GM23338 (cell line): ENCODE data around the gene DBH. TPM values are rescaled to one million over a fixed set of nuclear protein-coding genes. Genes with fewer than 3 reads are reported as not detected.

Source experiments
- ATAC-seq: fragments of 200-7000 bp; cut with Tn5 transposase; 3 replicates; pipeline ENCODE4 v1.9.1; 2020
- DNase-seq: peaks from one replicate; pipeline ENCODE4 v3.0.0-alpha.2; 2015; ENCODE audit warnings: low spot score
- H2AFZ ChIP-seq: fragments of 200-600 bp; sonication (generic); 2 replicates; pipeline ENCODE4 v1.8.0; 2016; ENCODE audit warnings: antibody characterized with exemption, mild to moderate bottlenecking, moderate library complexity
- H3F3A ChIP-seq: fragments of 200-600 bp; sonication (generic); replicated peaks from 2 replicates; pipeline ENCODE4 v1.8.0; 2017; ENCODE audit warnings: antibody characterized with exemption, mixed run types, low read depth
- H3K27ac ChIP-seq: fragments of 200-600 bp; sonication (generic); 2 replicates; pipeline ENCODE4 v1.6.1; 2016; ENCODE audit warnings: low read depth
- H3K27me3 ChIP-seq: fragments of 200-600 bp; sonication (generic); 2 replicates; pipeline ENCODE4 v1.8.0; 2016; ENCODE audit warnings: mild to moderate bottlenecking, mixed run types, moderate library complexity; ENCODE audit not compliant: insufficient read depth
- H3K36me3 ChIP-seq: fragments of 200-600 bp; sonication (generic); 2 replicates; pipeline ENCODE4 v1.8.0; 2016; ENCODE audit warnings: mild to moderate bottlenecking; ENCODE audit not compliant: insufficient read depth
- H3K4me1 ChIP-seq: fragments of 200-600 bp; sonication (generic); 2 replicates; pipeline ENCODE4 v1.8.0; 2016; ENCODE audit warnings: mild to moderate bottlenecking, moderate library complexity; ENCODE audit not compliant: insufficient read depth
- H3K4me2 ChIP-seq: fragments of 200-600 bp; sonication (generic); 2 replicates; pipeline ENCODE4 v1.7.1; 2017; ENCODE audit warnings: mixed run types
- H3K4me3 ChIP-seq: fragments of 200-600 bp; sonication (generic); 2 replicates; pipeline ENCODE4 v1.6.1; 2016; ENCODE audit warnings: mixed run types
- H3K79me2 ChIP-seq: fragments of 200-600 bp; sonication (generic); replicated peaks from 2 replicates; pipeline ENCODE4 v1.8.0; 2017; ENCODE audit warnings: mild to moderate bottlenecking; ENCODE audit not compliant: insufficient read depth
- H3K9me2 ChIP-seq: fragments of 200-600 bp; sonication (generic); 2 replicates; pipeline ENCODE4 v1.8.0; 2017; ENCODE audit not compliant: insufficient read depth
- H4K20me1 ChIP-seq: fragments of 200-600 bp; sonication (generic); replicated peaks from 2 replicates; pipeline ENCODE4 v1.8.0; 2017; ENCODE audit warnings: mild to moderate bottlenecking; ENCODE audit not compliant: insufficient read depth
- H3K27ac Mint-ChIP-seq: 2 replicates; pipeline ENCODE4 v1.8.0; 2020; ENCODE audit warnings: inconsistent platforms, mild to moderate bottlenecking, moderate library complexity, mixed read lengths
- H3K27me3 Mint-ChIP-seq: 3 replicates; pipeline ENCODE4 v1.8.0; 2022; ENCODE audit warnings: low read depth, mild to moderate bottlenecking, moderate library complexity, mixed read lengths, inconsistent platforms; ENCODE audit not compliant: insufficient read depth, poor library complexity
- H3K36me3 Mint-ChIP-seq: 3 replicates; pipeline ENCODE4 v1.8.0; 2021; ENCODE audit warnings: low read depth, mild to moderate bottlenecking, inconsistent platforms, moderate library complexity, mixed read lengths
- H3K4me1 Mint-ChIP-seq: 3 replicates; pipeline ENCODE4 v1.8.0; 2020; ENCODE audit warnings: mild to moderate bottlenecking, inconsistent platforms, mixed read lengths
- H3K4me3 Mint-ChIP-seq: 3 replicates; pipeline ENCODE4 v1.8.0; 2021; ENCODE audit warnings: moderate library complexity, mild to moderate bottlenecking, inconsistent platforms, mixed read lengths
- H3K9me3 Mint-ChIP-seq: 3 replicates; pipeline ENCODE4 v1.8.0; 2020; ENCODE audit warnings: moderate library complexity, mild to moderate bottlenecking, inconsistent platforms, mixed read lengths
- CREB1 ChIP-seq: fragments of 250-450 bp; sonication (Bioruptor Pico); IDR thresholded peaks from 2 replicates; pipeline ENCODE4 v1.5.0; 2020; ENCODE audit warnings: low read depth, mild to moderate bottlenecking, moderate library complexity
- EZH2 ChIP-seq: fragments of 200-600 bp; sonication (generic); IDR thresholded peaks from one replicate; pipeline ENCODE4 v1.8.0; 2017; ENCODE audit warnings: antibody characterized with exemption, mild to moderate bottlenecking, low read depth; ENCODE audit not compliant: unreplicated experiment
- EZH2phosphoT487 ChIP-seq: fragments of 200-600 bp; sonication (generic); IDR thresholded peaks from one replicate; pipeline ENCODE4 v1.8.1; 2018; ENCODE audit warnings: antibody characterized with exemption; ENCODE audit not compliant: unreplicated experiment
- JUNB ChIP-seq: IDR thresholded peaks from one replicate; pipeline ENCODE4 v1.6.1; 2016; ENCODE audit warnings: antibody characterized with exemption; ENCODE audit not compliant: unreplicated experiment
- NANOG ChIP-seq: IDR thresholded peaks from 2 replicates; pipeline ENCODE4 v1.6.1; 2016; ENCODE audit warnings: antibody characterized with exemption, borderline replicate concordance
- polyA plus RNA-seq: library from polyadenylated mRNA; unstranded; fragments of >200 nt; fragmentation: Nextera tagmentation; extraction: Ambion mirVana; gene quantifications from 2 replicates; pipeline ENCODE4 v1.2.1, GENCODE V29; 2016
- total RNA-seq: library from RNA; depleted of rRNA; stranded (reverse); fragments of >200 nt; shearing (Covaris generic); gene quantifications from 2 replicates; pipeline ENCODE4 v1.2.3, GENCODE V29; 2014
- TF ChIP-seq, protein P1 (sequence below), 2 experiments: fragments of 200-600 bp in 1 of 2; sonication (generic) in 1 of 2; conservative IDR thresholded peaks; 2 replicates each; pipeline versions ENCODE4 v1.5.1 to v1.6.1; 2016 to 2017; ENCODE audit warnings: antibody characterized with exemption in 2 of 2, low read depth in 2 of 2, mild to moderate bottlenecking in 2 of 2, moderate library complexity in 1 of 2
- TF ChIP-seq, protein P2 (sequence below): IDR thresholded peaks from 2 replicates; pipeline ENCODE4 v1.6.1; 2016; ENCODE audit warnings: antibody characterized with exemption
- TF ChIP-seq, protein P3 (sequence below): IDR thresholded peaks from one replicate; pipeline ENCODE4 v1.6.1; 2018; ENCODE audit warnings: antibody characterized with exemption; ENCODE audit not compliant: unreplicated experiment

The DBH gene
- total and polyA plus RNA-seq, 2 experiments from 2014 or later = 0.08 to 0.24 TPM

DNA sequence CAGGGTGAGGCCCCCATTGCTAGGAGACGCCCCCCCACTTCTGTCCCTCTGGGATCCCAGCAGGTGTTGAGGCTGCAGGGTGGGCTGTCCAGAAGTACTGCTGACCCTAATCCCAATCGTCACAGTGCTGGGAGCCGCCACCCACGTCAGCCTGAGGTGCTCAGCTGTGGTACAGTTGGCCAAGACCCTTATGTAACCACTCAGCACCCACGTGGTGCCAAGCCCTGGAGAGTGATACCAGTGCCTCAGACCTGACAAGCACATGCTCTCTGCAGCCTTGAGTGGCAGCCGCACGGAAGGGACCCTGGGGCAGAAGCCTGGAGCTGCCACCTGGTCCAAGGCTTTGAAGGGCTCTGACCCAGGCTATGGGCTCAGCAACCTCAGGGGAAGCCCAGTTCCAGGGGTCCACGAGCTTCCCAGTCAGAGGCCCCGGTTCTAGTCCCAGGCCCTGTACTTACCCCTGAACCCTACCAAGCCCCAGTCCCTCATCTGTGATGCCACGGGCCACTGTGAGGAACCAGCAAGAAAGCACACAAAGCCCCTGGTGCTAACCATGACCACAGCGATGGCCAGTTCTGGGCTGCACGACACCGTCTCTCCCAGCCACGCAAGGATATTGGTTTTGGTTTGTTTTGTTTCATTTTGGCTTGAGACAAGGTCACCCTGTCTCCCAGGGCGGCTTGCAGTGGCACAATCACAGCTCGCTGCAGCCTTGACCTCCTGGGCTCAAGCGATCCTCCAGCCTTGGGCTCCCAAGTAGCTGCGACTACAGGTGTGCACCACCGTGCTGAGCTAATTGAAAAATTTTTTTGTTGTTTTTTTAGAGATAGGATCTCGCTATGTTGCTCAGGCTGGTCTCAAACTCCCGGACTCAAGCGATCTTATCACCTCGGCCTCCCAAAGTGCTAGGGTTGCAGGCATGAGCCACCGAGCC, 50.7 kb downstream of the DBH start (continued):
- TF ChIP-seq, protein P1, sequence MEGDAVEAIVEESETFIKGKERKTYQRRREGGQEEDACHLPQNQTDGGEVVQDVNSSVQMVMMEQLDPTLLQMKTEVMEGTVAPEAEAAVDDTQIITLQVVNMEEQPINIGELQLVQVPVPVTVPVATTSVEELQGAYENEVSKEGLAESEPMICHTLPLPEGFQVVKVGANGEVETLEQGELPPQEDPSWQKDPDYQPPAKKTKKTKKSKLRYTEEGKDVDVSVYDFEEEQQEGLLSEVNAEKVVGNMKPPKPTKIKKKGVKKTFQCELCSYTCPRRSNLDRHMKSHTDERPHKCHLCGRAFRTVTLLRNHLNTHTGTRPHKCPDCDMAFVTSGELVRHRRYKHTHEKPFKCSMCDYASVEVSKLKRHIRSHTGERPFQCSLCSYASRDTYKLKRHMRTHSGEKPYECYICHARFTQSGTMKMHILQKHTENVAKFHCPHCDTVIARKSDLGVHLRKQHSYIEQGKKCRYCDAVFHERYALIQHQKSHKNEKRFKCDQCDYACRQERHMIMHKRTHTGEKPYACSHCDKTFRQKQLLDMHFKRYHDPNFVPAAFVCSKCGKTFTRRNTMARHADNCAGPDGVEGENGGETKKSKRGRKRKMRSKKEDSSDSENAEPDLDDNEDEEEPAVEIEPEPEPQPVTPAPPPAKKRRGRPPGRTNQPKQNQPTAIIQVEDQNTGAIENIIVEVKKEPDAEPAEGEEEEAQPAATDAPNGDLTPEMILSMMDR (conservative IDR thresholded peaks at IDR 0.05; ENCODE audit: low read depth in 2 of 2) = no peak
- TF ChIP-seq EZH2phosphoT487 (no peak), EZH2 (no peak)
- TF ChIP-seq, protein P2, sequence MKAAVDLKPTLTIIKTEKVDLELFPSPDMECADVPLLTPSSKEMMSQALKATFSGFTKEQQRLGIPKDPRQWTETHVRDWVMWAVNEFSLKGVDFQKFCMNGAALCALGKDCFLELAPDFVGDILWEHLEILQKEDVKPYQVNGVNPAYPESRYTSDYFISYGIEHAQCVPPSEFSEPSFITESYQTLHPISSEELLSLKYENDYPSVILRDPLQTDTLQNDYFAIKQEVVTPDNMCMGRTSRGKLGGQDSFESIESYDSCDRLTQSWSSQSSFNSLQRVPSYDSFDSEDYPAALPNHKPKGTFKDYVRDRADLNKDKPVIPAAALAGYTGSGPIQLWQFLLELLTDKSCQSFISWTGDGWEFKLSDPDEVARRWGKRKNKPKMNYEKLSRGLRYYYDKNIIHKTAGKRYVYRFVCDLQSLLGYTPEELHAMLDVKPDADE = no peak
- TF ChIP-seq, protein P3, sequence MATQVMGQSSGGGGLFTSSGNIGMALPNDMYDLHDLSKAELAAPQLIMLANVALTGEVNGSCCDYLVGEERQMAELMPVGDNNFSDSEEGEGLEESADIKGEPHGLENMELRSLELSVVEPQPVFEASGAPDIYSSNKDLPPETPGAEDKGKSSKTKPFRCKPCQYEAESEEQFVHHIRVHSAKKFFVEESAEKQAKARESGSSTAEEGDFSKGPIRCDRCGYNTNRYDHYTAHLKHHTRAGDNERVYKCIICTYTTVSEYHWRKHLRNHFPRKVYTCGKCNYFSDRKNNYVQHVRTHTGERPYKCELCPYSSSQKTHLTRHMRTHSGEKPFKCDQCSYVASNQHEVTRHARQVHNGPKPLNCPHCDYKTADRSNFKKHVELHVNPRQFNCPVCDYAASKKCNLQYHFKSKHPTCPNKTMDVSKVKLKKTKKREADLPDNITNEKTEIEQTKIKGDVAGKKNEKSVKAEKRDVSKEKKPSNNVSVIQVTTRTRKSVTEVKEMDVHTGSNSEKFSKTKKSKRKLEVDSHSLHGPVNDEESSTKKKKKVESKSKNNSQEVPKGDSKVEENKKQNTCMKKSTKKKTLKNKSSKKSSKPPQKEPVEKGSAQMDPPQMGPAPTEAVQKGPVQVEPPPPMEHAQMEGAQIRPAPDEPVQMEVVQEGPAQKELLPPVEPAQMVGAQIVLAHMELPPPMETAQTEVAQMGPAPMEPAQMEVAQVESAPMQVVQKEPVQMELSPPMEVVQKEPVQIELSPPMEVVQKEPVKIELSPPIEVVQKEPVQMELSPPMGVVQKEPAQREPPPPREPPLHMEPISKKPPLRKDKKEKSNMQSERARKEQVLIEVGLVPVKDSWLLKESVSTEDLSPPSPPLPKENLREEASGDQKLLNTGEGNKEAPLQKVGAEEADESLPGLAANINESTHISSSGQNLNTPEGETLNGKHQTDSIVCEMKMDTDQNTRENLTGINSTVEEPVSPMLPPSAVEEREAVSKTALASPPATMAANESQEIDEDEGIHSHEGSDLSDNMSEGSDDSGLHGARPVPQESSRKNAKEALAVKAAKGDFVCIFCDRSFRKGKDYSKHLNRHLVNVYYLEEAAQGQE = no peak

DNA sequence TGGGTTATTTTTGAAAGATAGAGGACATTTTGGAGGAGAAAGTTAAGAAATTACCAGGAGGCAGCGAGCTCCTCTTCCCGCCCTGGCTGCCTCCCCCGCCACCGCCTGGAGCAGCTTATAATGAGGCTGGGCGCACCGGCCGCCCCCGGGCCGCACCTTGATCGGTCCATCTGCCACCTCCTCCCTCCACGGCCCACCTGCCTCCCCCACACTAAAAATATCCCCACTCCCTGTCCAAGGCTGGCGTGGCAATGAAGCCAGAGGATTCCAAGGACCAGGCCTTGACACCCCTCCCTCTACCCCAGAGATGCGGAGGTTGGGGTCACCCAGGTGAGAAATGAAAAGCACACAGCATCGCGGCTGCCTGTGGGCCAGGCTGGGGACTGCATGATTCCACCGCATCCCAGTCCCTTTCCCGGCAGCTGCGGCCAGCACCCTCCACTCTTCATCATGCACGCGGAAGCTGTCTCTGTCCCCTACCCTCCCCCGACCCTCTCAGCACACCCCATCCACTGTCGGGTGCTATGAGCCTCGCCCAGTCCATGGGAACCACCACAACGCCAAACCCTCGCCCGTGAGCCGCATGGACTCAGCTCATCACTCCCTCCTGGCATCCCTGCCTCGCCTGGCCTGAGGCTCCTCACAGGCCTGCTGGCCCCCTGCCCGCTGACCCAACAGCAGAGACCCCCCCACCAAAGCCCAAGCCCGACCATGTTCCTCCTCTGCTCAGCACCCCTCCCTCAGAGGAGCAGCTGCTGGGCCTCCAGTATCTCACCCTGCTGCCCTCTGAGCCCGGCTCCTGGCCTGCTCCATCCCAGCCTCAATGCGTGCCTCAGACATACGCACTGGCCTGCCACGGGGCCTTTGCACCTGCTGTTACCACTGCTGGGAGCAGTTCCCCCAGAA, 51.9 kb downstream of the DBH start:
- H3K27ac Mint-ChIP-seq = no peak overlapping the region
- no peak for DNase-seq
- H3K36me3 ChIP-seq = no peaks in the 10 kb centered on the region
- TF ChIP-seq NANOG = no peak
- TF ChIP-seq, protein P3 = no peak
- TF ChIP-seq, protein P2 = no peak
- TF ChIP-seq CREB1 = no peak
- TF ChIP-seq EZH2 = no peak
- TF ChIP-seq, protein P1 (conservative IDR thresholded peaks at IDR 0.05; ENCODE audit: low read depth in 2 of 2) = no peak
- TF ChIP-seq JUNB = no peak

More for the DNA sequence above, 51.9 kb downstream of the DBH start:
- Mint-ChIP-seq H3K36me3 (no peaks in the 10 kb centered on the region; the same call in 2 of the 3 replicates), H3K9me3 (no peaks in the 10 kb centered on the region), H3K27me3 (peaks cover 13% of the 10 kb centered on the region), H3K4me3 (no peak overlapping the region), H3K4me1 (peaks cover 15% of the 10 kb centered on the region)
- no peaks in the 10 kb centered on the region for H3K9me2 ChIP-seq
- no peak overlapping the region for H2AFZ ChIP-seq
- no peaks in the 10 kb centered on the region for H3K79me2 ChIP-seq
- no peak overlapping the region for H3K27ac ChIP-seq
- H3K4me1 ChIP-seq = no peaks in the 10 kb centered on the region
- no peak for ATAC-seq
- H3K27me3 ChIP-seq = no peaks in the 10 kb centered on the region
- no peaks in the 10 kb centered on the region for H3F3A ChIP-seq
- no peak overlapping the region for H3K4me3 ChIP-seq
- H4K20me1 ChIP-seq = no peaks in the 10 kb centered on the region
- no peak overlapping the region for H3K4me2 ChIP-seq
